NCI-H1436 (cell line): ENCODE data around the gene HUS1B.

Experiments
- DNase-seq: peaks from one replicate; lab custom pipeline; 2025; lab: John Stamatoyannopoulos, UW

The HUS1B gene

GRCh38 chr6:621931-622330 is 35.0 kb downstream of the HUS1B start:
- no peak for DNase-seq

- DNase-seq: no peak
Observed at GRCh38 chr6:620950-621349, 36.0 kb downstream of the HUS1B start.

- no peak for DNase-seq
Observed at GRCh38 chr6:620166-620565, 36.7 kb downstream of the HUS1B start.

- no peak for DNase-seq
Observed at GRCh38 chr6:617456-618100, 39.3 kb downstream of the HUS1B start.

GRCh38 chr6:613981-614380 is 42.9 kb downstream of the HUS1B start:
- no peak for DNase-seq

GRCh38 chr6:611928-612327 is 45.0 kb downstream of the HUS1B start:
- DNase-seq: no peak

GRCh38 chr6:610882-611281 is 46.0 kb downstream of the HUS1B start:
- DNase-seq: no peak

GRCh38 chr6:609905-610304 is 47.0 kb downstream of the HUS1B start:
- no peak for DNase-seq

- no peak for DNase-seq
Observed at GRCh38 chr6:606829-607379, 50.0 kb downstream of the HUS1B start.
